Hepatocyte (in vitro differentiated cells): Measurements from ENCODE around the gene BCAS1. TPM values are rescaled to one million over a fixed set of nuclear protein-coding genes. Genes with fewer than 3 reads are reported as not detected.

ENCODE experiments used
- DNase-seq: peaks from one replicate; pipeline ENCODE4 v3.0.0-alpha.2; 2016; ENCODE audit warnings: low spot score
- H2AFZ ChIP-seq: fragments of 200-600 bp; sonication (generic); 2 replicates; pipeline ENCODE4 v1.6.0; 2016; ENCODE audit warnings: antibody characterized with exemption, mild to moderate bottlenecking
- H3K27ac ChIP-seq: fragments of 200-600 bp; sonication (generic); 2 replicates; pipeline ENCODE4 v1.5.1; 2016; ENCODE audit warnings: mild to moderate bottlenecking
- H3K27me3 ChIP-seq: fragments of 200-600 bp; sonication (generic); 2 replicates; pipeline ENCODE4 v1.6.1; 2016
- H3K36me3 ChIP-seq: fragments of 200-600 bp; sonication (generic); replicated peaks from 2 replicates; pipeline ENCODE4 v1.5.1; 2016; ENCODE audit warnings: low read depth; ENCODE audit not compliant: insufficient read depth
- H3K4me1 ChIP-seq: fragments of 200-600 bp; sonication (generic); 2 replicates; pipeline ENCODE4 v1.5.1; 2016; ENCODE audit warnings: mild to moderate bottlenecking, moderate library complexity; ENCODE audit not compliant: insufficient read depth
- H3K4me2 ChIP-seq: fragments of 200-600 bp; sonication (generic); 2 replicates; pipeline ENCODE4 v1.6.0; 2016
- H3K4me3 ChIP-seq: fragments of 200-600 bp; sonication (generic); 2 replicates; pipeline ENCODE4 v1.5.1; 2016; ENCODE audit warnings: mild to moderate bottlenecking
- H3K79me2 ChIP-seq: fragments of 200-600 bp; sonication (generic); 2 replicates; pipeline ENCODE4 v1.6.0; 2017; ENCODE audit warnings: mild to moderate bottlenecking
- H3K9me2 ChIP-seq: fragments of 200-600 bp; sonication (generic); replicated peaks from 2 replicates; pipeline ENCODE4 v1.6.0; 2017; ENCODE audit warnings: mild to moderate bottlenecking; ENCODE audit not compliant: insufficient read depth
- H3K9me3 ChIP-seq: fragments of 200-600 bp; sonication (generic); 2 replicates; pipeline ENCODE4 v1.5.1; 2016; ENCODE audit warnings: low read depth, mild to moderate bottlenecking
- H4K20me1 ChIP-seq: fragments of 200-600 bp; sonication (generic); 2 replicates; pipeline ENCODE4 v1.6.0; 2016; ENCODE audit warnings: mild to moderate bottlenecking; ENCODE audit not compliant: insufficient read depth, poor library complexity, severe bottlenecking
- CTCF ChIP-seq: fragments of 200-600 bp; sonication (generic); IDR thresholded peaks from 2 replicates; pipeline ENCODE4 v1.5.1; 2016; ENCODE audit warnings: antibody characterized with exemption, mild to moderate bottlenecking; ENCODE audit not compliant: poor library complexity
- EZH2 ChIP-seq: fragments of 200-600 bp; sonication (generic); IDR thresholded peaks from 2 replicates; pipeline ENCODE4 v1.6.1; 2016; ENCODE audit warnings: antibody characterized with exemption, mild to moderate bottlenecking, borderline replicate concordance
- EZH2phosphoT487 ChIP-seq: fragments of 200-600 bp; sonication (generic); IDR thresholded peaks from one replicate; pipeline ENCODE4 v1.6.1; 2018; ENCODE audit warnings: antibody characterized with exemption, mild to moderate bottlenecking, low read depth, moderate library complexity; ENCODE audit not compliant: unreplicated experiment, severe bottlenecking
- WGBS: methylation state at CpG from one replicate; pipeline ENCODE4 v1.1.6; 2016; ENCODE audit warnings: low lambda C conversion rate; ENCODE audit errors: missing lambda C conversion rate; 5-methylcytosine and 5-hydroxymethylcytosine counted together
- polyA plus RNA-seq: library from polyadenylated mRNA; unstranded; fragments of >200 nt; fragmentation: Nextera tagmentation; extraction: Ambion mirVana; gene quantifications from 2 replicates; pipeline ENCODE4 v1.2.1, GENCODE V29; 2016
- total RNA-seq: library from RNA; depleted of rRNA; stranded (reverse); fragments of >200 nt; gene quantifications from 2 replicates; pipeline ENCODE4 v1.2.3, GENCODE V29; 2014

The BCAS1 gene
- total and polyA plus RNA-seq, 2 experiments from 2014 or later: 4.9 to 9.8 TPM

DNA sequence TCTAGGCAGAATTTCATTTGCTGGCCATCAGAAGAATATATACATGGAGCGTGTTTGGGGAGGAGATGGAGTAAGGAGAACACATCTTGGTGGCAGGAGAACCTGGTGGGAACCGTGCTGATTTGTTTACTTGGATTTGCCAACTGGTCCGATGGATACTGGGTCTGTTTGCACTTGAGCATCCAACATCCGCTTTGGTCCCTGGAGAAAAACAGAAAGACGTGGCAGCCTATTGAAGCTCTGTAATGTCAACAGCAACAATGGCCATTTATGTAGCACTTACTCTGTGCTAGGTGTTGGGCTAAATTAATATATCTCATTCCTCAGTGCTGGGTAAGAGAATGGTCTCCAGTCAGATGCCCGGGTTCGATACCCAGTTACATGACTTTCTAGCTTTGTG is 125.6 kb downstream of the BCAS1 start:
- Histone ChIP-seq H3K36me3 (no peaks in the 10 kb centered on the region), H4K20me1 (no peaks in the 10 kb centered on the region), H3K79me2 (no peaks in the 10 kb centered on the region), H3K4me1 (peaks cover 31% of the 10 kb centered on the region), H3K27me3 (no peaks in the 10 kb centered on the region), H3K4me2 (no peak overlapping the region), H3K9me3 (no peaks in the 10 kb centered on the region), H3K9me2 (no peaks in the 10 kb centered on the region), H3K27ac (no peak overlapping the region), H3K4me3 (no peak overlapping the region), H2AFZ (no peak overlapping the region)
- WGBS: 88% methylated on average over 7 of the region's 7 CpGs
- no peak for TF ChIP-seq EZH2
- no peak for TF ChIP-seq EZH2phosphoT487
- TF ChIP-seq CTCF: no peak
- no peak for DNase-seq

DNA sequence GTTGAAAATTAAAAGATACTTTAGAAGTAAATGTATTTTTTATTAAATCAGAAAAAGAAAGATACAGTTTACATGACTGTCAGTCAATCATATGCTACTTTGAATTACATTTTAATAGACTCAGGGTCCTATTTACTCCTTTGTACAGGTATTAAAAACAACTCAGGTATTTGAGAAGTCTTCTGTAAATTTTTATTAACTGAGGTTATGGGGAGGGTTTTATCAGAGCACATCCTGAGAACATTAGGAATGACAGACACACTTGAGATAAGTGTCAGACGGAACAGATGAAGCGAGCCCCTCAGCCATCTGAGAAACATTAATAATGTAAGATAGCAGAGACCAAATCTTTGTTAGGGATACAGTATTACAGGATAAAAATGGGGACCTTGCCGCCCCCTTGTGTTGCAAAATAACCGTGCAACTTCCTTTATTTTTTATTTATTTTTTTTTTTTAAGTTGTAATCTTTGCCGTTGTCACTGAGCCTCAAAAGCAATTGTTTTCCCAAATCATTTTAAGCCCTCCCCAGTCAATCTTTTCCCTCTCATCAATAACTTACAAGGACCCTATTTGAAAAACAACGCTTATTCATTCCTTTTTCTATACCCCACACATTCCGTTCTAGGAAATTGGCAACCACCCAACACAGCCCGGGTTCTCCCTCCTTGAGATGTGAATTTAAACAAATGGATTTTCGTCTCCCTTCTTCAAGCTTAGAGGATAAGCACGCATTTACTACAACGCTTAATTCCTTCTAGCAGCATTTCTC is 126.7 kb downstream of the BCAS1 start:
- peak overlapping the region; percentile 69 for H3K4me2 ChIP-seq
- no peak for DNase-seq
- TF ChIP-seq CTCF: peak; percentile 66
- TF ChIP-seq EZH2phosphoT487: no peak

DNA sequence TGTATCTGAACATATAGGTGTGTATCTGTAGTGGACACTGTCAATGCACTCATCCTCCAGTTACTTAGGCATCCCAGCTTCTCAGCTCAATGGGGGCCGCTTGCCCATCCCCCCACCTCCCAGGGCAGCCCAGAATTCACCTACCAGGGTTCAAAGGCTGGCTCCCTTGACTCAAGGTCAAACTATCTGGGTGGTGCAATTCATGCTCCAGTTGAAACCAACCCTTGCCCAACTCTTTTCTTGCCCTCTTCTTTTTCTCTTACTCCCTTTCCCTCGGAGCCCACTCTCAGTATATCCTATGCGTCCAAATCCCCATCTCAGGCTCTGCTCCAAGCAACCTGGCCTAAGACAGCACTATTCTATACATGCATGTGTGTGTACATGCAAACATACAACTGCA is 127.4 kb downstream of the BCAS1 start:
- no peak overlapping the region for H3K4me2 ChIP-seq
- no peaks in the 10 kb centered on the region for H4K20me1 ChIP-seq
- no peaks in the 10 kb centered on the region for H3K9me3 ChIP-seq
- no peak overlapping the region for H3K4me3 ChIP-seq
- no peaks in the 10 kb centered on the region for H3K9me2 ChIP-seq
- no peaks in the 10 kb centered on the region for H3K79me2 ChIP-seq
- TF ChIP-seq EZH2 (no peak), CTCF (no peak), EZH2phosphoT487 (no peak)
- no peak overlapping the region for H3K27ac ChIP-seq
- H3K36me3 ChIP-seq: no peaks in the 10 kb centered on the region
- peaks cover 31% of the 10 kb centered on the region for H3K4me1 ChIP-seq
- WGBS: 87% methylated on average over 3 of the region's 3 CpGs
- H2AFZ ChIP-seq: no peak overlapping the region
- no peak for DNase-seq
- no peaks in the 10 kb centered on the region for H3K27me3 ChIP-seq

More for the DNA sequence above, 126.7 kb downstream of the BCAS1 start:
- Histone ChIP-seq H3K9me2 (no peaks in the 10 kb centered on the region), H3K79me2 (no peaks in the 10 kb centered on the region), H3K4me1 (peaks cover 31% of the 10 kb centered on the region), H3K27me3 (no peaks in the 10 kb centered on the region), H4K20me1 (no peaks in the 10 kb centered on the region), H3K4me3 (no peak overlapping the region), H3K36me3 (no peaks in the 10 kb centered on the region), H2AFZ (no peak overlapping the region), H3K9me3 (no peaks in the 10 kb centered on the region), H3K27ac (no peak overlapping the region)
- WGBS: 35% methylated on average over 11 of the region's 11 CpGs
